DMS153 treated with DMSO at 0.1 percent for 48 hours (cell line): ENCODE data around the gene LRMDA.

Experiments
- DNase-seq: peaks from one replicate; lab custom pipeline; 2025; ENCODE audit not compliant: unreplicated experiment; lab: John Stamatoyannopoulos, UW

LRMDA gene

GRCh38 chr10:75418712-75419111 lies 12.7 kb upstream of the LRMDA start:
- no peak for DNase-seq

- no peak for DNase-seq
Observed at GRCh38 chr10:75422913-75423312, 8.5 kb upstream of the LRMDA start.

GRCh38 chr10:75424571-75424970 lies 6.9 kb upstream of the LRMDA start:
- no peak for DNase-seq

GRCh38 chr10:75425291-75426079 lies 5.9 kb upstream of the LRMDA start:
- DNase-seq: no peak

- DNase-seq: no peak
Observed at GRCh38 chr10:75426880-75427279, 4.5 kb upstream of the LRMDA start.

- DNase-seq: no peak
Observed at GRCh38 chr10:75427951-75428350, 3.5 kb upstream of the LRMDA start.

GRCh38 chr10:75428434-75429158 lies 2.8 kb upstream of the LRMDA start:
- DNase-seq: no peak

GRCh38 chr10:75429159-75429827 lies 2.1 kb upstream of the LRMDA start:
- DNase-seq: no peak

- DNase-seq: peak; percentile 48
Observed at GRCh38 chr10:75430000-75430763, 1.2 kb upstream of the LRMDA start.

GRCh38 chr10:75432176-75432575 lies 752 bp downstream of the LRMDA start:
- DNase-seq: peak; percentile 15

- DNase-seq: no peak
Observed at GRCh38 chr10:75432763-75433162, 1.3 kb downstream of the LRMDA start.

GRCh38 chr10:75433216-75433615 lies 1.8 kb downstream of the LRMDA start:
- no peak for DNase-seq

- DNase-seq: no peak
Observed at GRCh38 chr10:75434291-75434690, 2.9 kb downstream of the LRMDA start.

- DNase-seq: no peak
Observed at GRCh38 chr10:75435291-75435690, 3.9 kb downstream of the LRMDA start.

- DNase-seq: no peak
Observed at GRCh38 chr10:75436896-75437295, 5.5 kb downstream of the LRMDA start.

GRCh38 chr10:75437693-75438092 lies 6.3 kb downstream of the LRMDA start:
- DNase-seq: no peak

GRCh38 chr10:75438275-75438674 lies 6.9 kb downstream of the LRMDA start:
- no peak for DNase-seq

GRCh38 chr10:75439811-75440210 lies 8.4 kb downstream of the LRMDA start:
- no peak for DNase-seq

- no peak for DNase-seq
Observed at GRCh38 chr10:75440271-75440793, 8.9 kb downstream of the LRMDA start.

GRCh38 chr10:75441196-75441595 lies 9.8 kb downstream of the LRMDA start:
- DNase-seq: no peak

- DNase-seq: no peak
Observed at GRCh38 chr10:75441682-75442081, 10.3 kb downstream of the LRMDA start.
